GM21390 (cell line): ENCODE results near the gene HOMER3.

Experiments
- ATAC-seq: cut with Tn5 transposase; IDR thresholded peaks from one replicate; pipeline ENCODE4 v1.9.1; 2021; ENCODE audit not compliant: unreplicated experiment

Gene HOMER3

DNA sequence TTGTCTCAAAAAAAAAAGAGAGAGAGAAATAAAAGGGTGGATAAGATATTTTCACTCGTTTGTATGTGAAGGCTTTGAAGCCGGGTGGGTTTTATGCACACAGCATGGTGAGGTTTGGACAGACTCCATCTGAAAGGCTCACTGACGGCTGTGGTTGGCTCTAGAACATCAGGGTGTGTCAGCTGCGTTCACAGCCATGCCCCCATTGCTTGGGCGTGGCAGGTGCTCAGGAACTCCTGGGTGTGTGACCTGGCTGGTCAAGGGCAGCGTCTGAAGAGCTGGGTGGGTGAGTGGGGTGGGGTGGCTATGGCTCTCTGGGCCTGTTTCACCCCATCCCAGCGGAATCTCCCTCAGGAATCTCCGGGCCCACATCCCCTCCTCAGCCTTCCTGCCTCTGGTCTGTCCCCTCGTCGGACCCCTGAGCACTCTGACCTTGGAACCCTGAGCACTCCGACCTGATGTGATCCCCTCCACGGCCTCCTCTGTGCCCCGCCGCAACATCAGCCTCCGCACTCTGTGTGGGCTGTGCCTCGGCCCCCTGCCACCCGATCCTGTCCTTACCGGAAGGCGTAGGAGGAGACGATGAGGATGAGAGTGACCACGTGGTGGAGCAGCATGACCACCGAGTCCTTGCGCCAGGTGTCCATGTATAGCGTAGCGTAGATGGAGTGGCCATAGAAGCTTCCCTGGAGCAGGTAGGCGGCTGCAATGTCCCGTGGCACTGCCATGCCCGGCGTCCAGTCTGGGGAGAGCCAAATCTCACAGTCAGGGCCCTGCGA, 57.3 kb downstream of the HOMER3 start:
- ATAC-seq, result no peak

DNA sequence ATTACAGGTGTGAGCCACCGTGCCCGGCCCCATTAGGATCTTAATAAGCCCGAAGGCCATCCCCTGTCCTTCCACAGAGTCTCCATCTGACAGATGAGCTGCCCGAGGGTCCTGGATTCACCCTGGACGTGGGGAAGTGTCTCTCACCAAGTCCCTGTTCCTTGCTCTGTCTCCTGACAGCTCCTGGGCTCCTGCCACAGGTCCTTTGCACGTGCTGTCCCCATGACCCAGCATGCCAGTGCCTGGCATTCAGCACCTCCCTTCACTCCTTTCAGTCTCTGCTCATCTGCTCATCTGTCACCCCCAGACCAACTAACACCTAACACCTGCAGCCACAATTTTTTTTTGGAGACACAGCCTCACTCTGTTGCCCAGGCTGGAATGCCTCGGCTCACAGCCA, 59.5 kb downstream of the HOMER3 start:
- ATAC-seq, result no peak

DNA sequence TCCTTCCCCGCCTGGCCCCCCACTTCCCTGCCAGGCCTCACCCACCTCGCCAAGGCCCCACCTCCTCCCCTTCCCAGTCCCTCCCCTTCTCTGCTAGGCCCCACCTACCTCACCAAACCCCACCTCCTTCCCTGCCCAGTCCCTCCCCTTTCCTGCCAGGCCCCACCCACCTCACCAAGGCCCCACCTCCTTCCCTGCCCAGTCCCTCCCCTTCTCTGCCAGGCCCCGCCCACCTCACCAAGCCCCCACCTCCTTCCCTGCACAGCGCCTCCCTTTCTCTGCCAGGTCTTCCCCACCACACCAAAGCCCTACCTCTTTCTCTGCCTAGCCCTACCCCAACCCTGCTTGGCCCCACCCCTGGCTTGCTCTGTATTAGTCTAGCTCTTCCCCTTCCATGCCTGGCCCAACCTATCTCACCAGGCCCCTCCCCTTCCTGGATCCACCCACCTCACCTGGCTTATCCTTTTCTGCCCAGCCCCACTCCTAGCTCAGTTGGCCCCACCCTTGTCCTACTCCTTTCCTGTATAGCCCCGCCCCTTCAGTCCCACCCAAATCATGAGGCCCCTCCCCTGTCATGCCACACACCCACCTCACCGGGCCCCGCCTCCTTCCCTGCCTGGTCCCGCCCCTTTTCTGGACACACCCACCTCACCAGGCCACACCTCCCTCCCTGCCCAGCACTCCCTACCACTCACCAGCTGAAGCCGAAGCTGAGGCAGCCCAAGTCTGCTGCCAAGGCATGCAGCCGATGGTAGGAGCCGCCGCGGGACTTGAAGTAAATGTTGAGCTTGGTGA, 61.2 kb downstream of the HOMER3 start:
- ATAC-seq, result no peak
